HCT116 (cell line): ENCODE measurements around the gene GATC.

Experiments used
- CBX3 ChIP-seq: IDR thresholded peaks from 2 replicates; pipeline ENCODE4 v1.6.1; 2012; ENCODE audit warnings: low read depth
- CEBPB ChIP-seq: IDR thresholded peaks from 2 replicates; pipeline ENCODE4 v1.6.1; 2012; ENCODE audit warnings: low read depth
- ELF1 ChIP-seq: IDR thresholded peaks from 2 replicates; pipeline ENCODE4 v1.6.1; 2012; ENCODE audit warnings: low read depth, borderline replicate concordance
- EZH2 ChIP-seq: fragments of 200-600 bp; sonication (generic); IDR thresholded peaks from 2 replicates; pipeline ENCODE4 v1.6.1; 2017; ENCODE audit warnings: antibody characterized with exemption, mixed run types
- JUND ChIP-seq: IDR thresholded peaks from 2 replicates; pipeline ENCODE4 v1.6.1; 2012
- POLR2A ChIP-seq: IDR thresholded peaks from 2 replicates; pipeline ENCODE4 v1.7.0; 2011; ENCODE audit warnings: borderline replicate concordance; ENCODE audit not compliant: insufficient read depth, insufficient read length; ENCODE audit errors: extremely low read depth
- SP1 ChIP-seq: IDR thresholded peaks from 2 replicates; pipeline ENCODE4 v1.6.1; 2012; ENCODE audit warnings: low read depth
- SRF ChIP-seq: IDR thresholded peaks from 2 replicates; pipeline ENCODE4 v1.6.1; 2012; ENCODE audit warnings: low read depth
- ZFX ChIP-seq: fragments of 450-650 bp; IDR thresholded peaks from 2 replicates; pipeline ENCODE4 v1.6.1; 2017
- TF ChIP-seq, protein P1 (sequence below), 3 experiments: fragments of 200-600 bp in 1 of 3; sonication (generic) in 1 of 3; IDR thresholded peaks in 2 of 3; conservative IDR thresholded peaks in 1 of 3; 2 replicates each; pipeline ENCODE4 v1.5.1; 2012 to 2017; ENCODE audit warnings: low read depth in 2 of 3, low read length in 2 of 3, antibody characterized with exemption in 1 of 3, borderline replicate concordance in 1 of 3, control low read depth in 1 of 3, mild to moderate bottlenecking in 1 of 3, mixed read lengths in 1 of 3, mixed run types in 1 of 3, moderate library complexity in 1 of 3; ENCODE audit not compliant: insufficient read depth in 1 of 3
- TF ChIP-seq, protein P2 (sequence below): IDR thresholded peaks from 2 replicates; pipeline ENCODE4 v1.6.1; 2012
- TF ChIP-seq, protein P3 (sequence below): IDR thresholded peaks from 2 replicates; pipeline ENCODE4 v1.6.1; 2011; ENCODE audit warnings: mild to moderate bottlenecking, low read length, moderate library complexity; ENCODE audit not compliant: insufficient replicate concordance; ENCODE audit errors: extremely low read depth

DNA sequence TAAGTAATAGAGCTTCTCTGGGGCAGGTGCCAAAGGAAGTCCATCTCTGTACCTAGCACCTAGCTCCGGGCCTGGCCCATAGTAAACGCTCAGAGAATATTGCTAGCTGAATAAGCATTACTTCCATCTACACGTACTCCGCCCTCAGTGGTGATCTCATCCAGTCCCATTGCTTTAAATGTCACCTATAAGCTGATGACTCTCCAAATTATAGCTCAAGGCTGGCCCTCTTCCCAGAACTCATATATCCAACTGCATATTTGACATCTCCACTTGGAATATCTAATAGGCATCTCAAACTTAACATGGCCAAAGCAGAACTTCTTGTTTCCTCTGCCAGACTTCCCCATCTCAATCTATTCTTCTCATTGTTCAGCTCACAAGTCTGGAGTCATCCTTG lies 42.8 kb downstream of the GATC start:
- TF ChIP-seq SP1 (no peak), JUND (no peak), SRF (no peak), ELF1 (no peak), POLR2A (no peak), CEBPB (no peak), EZH2 (no peak), ZFX (no peak), CBX3 (no peak)
- TF ChIP-seq, protein P1, sequence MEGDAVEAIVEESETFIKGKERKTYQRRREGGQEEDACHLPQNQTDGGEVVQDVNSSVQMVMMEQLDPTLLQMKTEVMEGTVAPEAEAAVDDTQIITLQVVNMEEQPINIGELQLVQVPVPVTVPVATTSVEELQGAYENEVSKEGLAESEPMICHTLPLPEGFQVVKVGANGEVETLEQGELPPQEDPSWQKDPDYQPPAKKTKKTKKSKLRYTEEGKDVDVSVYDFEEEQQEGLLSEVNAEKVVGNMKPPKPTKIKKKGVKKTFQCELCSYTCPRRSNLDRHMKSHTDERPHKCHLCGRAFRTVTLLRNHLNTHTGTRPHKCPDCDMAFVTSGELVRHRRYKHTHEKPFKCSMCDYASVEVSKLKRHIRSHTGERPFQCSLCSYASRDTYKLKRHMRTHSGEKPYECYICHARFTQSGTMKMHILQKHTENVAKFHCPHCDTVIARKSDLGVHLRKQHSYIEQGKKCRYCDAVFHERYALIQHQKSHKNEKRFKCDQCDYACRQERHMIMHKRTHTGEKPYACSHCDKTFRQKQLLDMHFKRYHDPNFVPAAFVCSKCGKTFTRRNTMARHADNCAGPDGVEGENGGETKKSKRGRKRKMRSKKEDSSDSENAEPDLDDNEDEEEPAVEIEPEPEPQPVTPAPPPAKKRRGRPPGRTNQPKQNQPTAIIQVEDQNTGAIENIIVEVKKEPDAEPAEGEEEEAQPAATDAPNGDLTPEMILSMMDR (IDR thresholded peaks at IDR 0.05 in 2 of 3, conservative IDR thresholded peaks at IDR 0.05 in 1 of 3; ENCODE audit: borderline replicate concordance in 1 of 3, insufficient read depth in 1 of 3, low read depth in 2 of 3, low read length in 2 of 3) = no peak
- TF ChIP-seq, protein P2, sequence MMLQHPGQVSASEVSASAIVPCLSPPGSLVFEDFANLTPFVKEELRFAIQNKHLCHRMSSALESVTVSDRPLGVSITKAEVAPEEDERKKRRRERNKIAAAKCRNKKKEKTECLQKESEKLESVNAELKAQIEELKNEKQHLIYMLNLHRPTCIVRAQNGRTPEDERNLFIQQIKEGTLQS = no peak
- TF ChIP-seq, protein P3, sequence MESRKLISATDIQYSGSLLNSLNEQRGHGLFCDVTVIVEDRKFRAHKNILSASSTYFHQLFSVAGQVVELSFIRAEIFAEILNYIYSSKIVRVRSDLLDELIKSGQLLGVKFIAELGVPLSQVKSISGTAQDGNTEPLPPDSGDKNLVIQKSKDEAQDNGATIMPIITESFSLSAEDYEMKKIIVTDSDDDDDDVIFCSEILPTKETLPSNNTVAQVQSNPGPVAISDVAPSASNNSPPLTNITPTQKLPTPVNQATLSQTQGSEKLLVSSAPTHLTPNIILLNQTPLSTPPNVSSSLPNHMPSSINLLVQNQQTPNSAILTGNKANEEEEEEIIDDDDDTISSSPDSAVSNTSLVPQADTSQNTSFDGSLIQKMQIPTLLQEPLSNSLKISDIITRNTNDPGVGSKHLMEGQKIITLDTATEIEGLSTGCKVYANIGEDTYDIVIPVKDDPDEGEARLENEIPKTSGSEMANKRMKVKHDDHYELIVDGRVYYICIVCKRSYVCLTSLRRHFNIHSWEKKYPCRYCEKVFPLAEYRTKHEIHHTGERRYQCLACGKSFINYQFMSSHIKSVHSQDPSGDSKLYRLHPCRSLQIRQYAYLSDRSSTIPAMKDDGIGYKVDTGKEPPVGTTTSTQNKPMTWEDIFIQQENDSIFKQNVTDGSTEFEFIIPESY = no peak
